OCI-LY1 (cell line): Measurements from ENCODE around the gene ITPK1.

ENCODE experiments used
- EZH2 ChIP-seq: fragments of 200-600 bp; sonication (generic), shearing (Covaris generic); IDR thresholded peaks from 2 replicates; pipeline ENCODE4 v1.8.0; 2017; ENCODE audit warnings: borderline replicate concordance, mixed run types, mild to moderate bottlenecking, antibody characterized with exemption, low read length, moderate library complexity, mixed read lengths
- TF ChIP-seq, protein P1 (sequence below): fragments of 200-600 bp; sonication (generic), shearing (Covaris generic); IDR thresholded peaks from 2 replicates; pipeline ENCODE4 v1.5.1; 2017; ENCODE audit warnings: mild to moderate bottlenecking, antibody characterized with exemption, low read length, moderate library complexity, mixed read lengths

DNA sequence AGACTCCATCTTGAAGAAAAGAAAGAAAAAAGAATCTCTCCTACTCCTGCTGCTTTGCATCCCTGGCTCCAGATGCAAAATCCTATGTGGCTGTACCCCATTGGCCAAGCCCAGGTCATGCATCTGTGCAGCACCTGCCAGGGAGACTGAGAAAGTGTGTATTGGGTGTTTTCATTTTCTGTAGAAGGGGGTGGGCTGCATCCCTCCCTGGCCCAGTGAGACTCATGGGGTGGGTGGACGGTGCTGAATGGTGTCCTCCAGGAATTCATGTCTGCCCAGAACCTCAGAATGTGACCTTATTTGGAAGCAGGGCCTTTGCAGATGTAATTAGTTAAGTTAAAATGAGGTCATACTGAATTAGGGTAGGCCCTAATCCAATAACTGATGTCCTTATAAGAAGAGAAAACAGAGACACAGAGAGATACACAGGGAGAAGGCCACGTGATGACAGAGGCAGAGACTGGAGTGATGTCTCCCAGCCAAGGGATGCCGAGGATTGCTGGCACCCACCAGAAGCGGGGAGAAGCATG is 45.8 kb upstream of the ITPK1 start:
- TF ChIP-seq, protein P1, sequence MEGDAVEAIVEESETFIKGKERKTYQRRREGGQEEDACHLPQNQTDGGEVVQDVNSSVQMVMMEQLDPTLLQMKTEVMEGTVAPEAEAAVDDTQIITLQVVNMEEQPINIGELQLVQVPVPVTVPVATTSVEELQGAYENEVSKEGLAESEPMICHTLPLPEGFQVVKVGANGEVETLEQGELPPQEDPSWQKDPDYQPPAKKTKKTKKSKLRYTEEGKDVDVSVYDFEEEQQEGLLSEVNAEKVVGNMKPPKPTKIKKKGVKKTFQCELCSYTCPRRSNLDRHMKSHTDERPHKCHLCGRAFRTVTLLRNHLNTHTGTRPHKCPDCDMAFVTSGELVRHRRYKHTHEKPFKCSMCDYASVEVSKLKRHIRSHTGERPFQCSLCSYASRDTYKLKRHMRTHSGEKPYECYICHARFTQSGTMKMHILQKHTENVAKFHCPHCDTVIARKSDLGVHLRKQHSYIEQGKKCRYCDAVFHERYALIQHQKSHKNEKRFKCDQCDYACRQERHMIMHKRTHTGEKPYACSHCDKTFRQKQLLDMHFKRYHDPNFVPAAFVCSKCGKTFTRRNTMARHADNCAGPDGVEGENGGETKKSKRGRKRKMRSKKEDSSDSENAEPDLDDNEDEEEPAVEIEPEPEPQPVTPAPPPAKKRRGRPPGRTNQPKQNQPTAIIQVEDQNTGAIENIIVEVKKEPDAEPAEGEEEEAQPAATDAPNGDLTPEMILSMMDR, result no peak
- TF ChIP-seq EZH2, result no peak
